GM18907 (cell line): ENCODE measurements around the gene NELFA.
"Not testable (repeated sequence)": the region's sequence is repeated elsewhere in the genome, so short reads cannot be mapped to it uniquely, and the experiment has no call there.

Experiments
- ATAC-seq: cut with Tn5 transposase; IDR thresholded peaks from one replicate; pipeline ENCODE4 v1.9.1; 2021; ENCODE audit warnings: mild to moderate bottlenecking, moderate library complexity; ENCODE audit not compliant: unreplicated experiment

NELFA gene

DNA sequence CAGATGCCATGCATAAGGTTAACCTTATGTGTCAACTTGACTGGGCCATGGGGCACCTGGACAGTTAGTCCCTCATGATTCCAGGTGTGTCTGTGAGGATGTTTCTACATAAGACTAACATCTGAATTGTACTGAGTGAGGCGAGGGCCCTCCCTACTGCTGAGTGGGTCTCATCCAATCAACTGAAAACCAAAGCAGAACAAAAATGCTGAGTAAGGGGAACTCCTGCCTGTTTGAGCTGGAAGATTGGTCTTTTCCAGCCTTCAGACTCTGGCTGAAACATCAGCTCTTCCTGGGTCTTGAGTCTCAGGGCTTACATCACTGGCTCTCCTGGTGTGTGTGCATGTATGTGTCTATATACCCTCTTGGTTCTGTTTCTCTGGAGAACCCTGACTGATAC lies 13.8 kb downstream of the NELFA start:
- ATAC-seq: no peak

DNA sequence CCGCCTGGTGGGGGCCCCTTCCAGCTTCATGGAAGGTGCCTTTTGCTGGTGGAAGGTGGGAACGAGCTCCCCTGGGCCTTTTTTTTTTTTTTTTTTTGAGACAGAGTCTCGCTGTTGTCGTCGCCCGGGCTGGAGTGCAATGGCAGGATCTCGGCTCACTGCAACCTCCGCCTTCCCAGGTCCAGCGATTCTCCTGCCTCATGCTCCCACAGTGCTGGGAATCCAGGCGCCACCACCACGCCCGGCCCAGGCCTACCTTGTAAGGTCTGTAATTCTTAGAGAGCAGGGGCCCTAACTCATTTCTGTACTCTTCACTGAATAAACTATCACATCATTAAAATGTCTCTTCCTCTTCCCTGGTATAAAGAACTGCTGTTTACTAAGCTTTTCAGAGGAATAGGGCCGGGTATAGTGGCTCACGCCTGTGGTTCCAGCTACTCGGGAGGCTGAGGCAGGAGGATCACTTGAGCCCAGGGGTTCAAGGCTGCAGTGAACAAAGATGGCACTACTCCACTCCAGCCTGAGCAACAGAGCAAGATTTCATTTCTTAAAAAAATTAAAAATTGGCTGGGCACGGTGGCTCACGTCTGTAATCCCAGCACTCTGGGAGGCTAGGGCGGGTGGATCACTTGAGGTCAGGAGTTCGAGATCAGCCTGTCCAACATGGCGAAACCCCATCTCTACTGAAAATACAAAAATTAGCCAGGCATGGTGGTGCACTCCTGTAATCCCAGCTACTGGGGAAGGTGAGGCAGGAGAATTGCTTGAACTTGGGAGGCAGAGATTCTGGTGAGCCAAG lies 14.9 kb downstream of the NELFA start:
- ATAC-seq: not testable (repeated sequence)

DNA sequence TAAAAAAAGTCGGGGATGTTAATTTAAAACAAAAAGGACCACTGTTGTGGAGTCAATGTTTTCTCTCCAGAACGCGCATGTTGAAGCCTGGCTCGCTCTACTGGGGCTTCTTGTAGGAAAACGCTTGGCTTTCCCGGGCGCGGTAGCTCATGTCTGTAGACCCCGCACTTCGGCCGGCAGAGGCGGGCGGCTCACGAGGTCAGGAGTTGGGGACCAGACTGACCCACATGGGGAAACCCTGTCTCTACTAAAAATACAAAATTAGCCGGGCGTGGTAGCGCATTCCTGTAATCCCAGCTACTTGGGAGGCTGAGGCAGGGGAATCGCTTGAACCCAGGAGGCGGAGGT lies 15.6 kb downstream of the NELFA start:
- ATAC-seq: no peak

DNA sequence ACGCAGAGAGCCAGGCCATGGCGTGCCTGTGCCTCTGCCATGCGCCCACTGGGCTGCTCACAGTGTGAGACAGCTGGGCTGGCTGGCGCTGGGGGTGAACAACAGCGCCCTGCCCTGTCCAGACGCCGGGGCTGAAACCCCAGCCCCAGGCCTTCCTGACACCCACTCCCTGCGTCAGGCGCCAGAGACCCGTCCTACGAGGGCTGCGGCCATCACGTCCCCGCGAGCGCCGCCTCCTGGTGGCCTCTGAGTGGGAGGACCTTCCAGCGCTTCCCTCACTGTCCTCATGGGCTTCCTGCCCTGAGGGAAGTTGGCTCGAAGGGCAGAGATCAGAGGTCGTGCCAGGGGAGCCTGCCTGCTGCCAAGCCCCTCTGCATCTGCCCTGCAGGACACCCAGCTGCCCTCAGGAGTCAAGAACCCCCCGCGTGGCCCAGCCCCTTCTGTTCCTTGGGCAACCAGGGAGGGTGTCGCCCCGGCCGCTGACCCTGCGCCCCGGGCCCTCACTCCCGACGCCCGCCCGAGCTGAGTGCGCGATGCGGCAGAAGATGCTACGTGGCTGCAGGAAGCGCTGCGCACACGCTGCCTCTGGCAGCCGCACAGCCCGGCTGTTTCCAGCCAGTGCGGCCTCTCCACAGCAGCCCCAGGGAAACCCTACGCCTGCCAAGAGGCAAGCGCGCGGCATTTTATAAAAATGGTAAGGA lies 16.2 kb downstream of the NELFA start:
- no peak for ATAC-seq

DNA sequence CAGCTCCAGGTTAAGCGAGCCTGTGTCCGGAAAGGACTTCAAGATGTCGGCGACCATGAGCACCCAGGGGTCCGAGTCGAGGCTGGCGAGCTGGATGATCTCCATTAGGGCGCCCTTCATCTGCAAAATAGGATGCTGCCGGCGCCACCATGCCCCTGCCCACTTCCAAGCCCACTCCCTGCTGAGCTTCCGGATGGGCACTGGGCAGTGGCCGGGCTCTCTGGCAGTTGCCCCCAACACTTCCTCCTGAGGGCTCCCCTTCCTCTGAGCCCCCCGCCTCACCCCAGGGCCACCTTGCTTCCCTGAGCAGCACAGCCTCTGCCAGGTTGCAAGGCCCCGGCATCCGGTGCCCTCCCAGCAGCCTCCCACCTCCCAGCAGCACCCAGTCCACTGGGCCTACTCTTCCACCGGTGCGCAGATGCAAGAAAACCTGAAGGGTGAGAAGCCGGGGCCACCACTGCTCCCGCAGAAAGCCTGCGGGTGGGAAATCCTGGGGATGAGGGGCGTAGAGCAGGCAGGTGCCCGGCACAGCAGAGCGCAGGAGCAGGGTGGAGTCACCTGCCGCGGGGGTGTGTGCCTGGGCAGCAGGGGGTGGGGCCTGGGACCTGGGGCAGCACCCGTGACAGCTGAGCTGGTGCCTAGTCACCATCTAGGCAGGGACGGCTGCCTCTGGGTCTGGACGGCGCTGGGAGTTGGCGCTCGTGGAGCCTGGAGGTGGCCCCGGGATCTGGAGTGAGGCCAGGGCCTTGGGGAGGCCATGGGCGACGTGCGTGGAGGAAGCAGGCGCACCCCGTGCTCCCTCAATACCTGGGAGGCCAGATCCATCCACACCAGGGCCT lies 17.0 kb downstream of the NELFA start:
- no peak for ATAC-seq

DNA sequence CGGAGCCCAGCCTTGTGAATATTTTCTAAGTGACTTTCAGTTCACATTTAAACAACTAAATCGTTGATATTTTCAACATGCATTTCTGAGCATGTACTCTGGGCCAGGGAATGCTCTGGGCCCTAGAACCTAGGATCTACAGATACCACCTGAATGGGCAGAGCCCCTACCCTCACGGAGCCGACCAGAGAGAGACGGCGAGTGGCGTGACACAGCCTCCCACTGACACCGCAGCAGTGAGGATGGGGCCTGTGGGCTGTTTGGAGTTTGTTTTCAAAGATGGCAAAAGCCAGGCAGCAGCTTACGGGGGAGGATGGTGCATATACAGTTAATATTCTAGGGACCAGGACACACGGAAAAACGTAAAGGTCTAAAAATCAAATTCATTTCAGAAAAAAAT lies 17.7 kb downstream of the NELFA start:
- no peak for ATAC-seq

DNA sequence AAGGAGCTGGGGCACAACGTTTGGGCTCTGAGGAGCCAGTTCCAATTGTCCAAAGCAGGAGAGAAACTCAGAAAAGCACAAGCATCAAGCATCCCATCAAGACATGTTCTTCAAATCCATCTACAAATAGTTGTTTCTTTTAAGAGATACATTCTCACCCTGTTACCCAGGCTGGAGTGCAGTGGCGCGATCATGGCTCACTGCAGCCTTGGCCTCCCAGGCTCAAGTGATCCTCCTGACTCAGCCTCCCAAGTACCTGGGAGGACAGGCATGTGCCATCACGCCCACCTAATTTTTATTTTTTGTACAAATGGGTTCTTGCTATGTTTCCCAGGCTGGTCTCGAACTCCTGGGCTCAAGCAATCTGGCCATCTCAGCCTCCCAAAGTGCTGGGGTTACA lies 18.1 kb downstream of the NELFA start:
- no peak for ATAC-seq

DNA sequence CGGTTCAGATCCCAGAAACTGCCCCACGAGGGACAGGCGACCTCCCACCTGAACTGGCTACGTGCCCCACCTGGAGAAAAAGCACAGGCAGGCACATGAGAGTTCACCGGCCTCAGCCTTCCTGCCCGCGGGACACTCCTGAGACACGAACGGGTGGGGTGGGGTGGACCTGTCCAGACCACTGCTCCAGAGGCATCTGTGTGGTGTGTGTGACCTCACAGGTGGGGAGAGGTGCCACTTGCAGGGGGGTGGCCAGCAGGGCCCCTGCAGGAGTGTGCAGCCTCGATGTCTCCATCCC lies 18.5 kb downstream of the NELFA start:
- ATAC-seq: no peak

DNA sequence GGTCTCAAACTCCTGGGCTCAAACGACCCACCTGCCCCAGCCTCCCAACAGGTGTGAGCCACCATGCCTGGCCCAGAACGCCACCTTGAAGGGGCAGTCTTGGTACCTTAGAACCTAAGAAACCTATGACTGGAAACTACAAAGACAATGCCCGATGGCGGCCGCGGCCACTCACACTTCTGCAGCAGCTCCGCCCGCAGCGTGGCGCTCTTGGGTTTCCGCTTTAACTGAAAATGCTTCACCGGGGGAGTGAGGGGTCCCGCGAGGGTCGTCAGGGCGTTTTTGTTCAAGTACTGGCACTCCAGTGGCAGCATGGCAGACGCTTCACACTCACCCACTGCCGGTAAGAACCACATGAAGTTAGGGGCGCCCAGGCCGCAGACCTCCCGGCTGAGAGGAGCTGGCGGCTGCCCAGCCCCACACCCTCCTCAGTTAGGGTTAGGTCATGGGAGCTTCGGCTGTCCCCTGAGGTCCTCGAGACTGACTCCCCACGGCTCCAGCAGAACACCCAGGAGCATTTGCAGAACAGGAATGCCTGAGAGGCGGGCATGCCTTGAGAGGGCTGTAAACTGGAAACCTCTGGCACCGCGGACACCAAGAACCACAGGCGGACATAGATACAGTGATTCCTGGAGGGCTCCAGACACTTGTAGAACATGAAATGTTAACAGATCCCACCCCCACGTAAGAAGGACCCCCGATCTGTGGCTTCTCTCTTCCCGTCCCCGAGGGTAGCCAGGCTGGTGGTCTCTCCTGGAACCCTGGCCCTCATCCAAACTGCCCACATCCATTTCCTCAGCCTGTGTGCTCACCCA lies 19.0 kb downstream of the NELFA start:
- ATAC-seq: no peak

DNA sequence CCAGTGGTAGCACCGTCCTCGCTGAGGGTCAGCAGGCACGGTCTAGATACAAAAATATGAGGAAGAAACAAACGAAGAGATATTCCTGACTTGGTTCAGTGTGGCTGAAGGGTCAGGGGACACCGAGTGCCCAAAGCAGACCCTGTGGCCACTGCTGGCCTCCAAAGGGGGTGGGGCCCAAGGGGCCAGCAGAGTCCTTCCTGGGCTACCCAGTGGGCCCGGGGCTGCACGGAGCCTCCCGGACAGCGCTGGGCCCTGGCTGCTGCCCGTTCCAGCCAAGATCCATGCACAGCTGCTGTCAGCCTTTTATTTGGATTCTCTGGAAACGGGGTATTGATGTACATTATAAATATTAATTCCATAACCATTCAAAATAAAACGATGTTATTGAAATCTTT lies 20.4 kb downstream of the NELFA start:
- no peak for ATAC-seq

DNA sequence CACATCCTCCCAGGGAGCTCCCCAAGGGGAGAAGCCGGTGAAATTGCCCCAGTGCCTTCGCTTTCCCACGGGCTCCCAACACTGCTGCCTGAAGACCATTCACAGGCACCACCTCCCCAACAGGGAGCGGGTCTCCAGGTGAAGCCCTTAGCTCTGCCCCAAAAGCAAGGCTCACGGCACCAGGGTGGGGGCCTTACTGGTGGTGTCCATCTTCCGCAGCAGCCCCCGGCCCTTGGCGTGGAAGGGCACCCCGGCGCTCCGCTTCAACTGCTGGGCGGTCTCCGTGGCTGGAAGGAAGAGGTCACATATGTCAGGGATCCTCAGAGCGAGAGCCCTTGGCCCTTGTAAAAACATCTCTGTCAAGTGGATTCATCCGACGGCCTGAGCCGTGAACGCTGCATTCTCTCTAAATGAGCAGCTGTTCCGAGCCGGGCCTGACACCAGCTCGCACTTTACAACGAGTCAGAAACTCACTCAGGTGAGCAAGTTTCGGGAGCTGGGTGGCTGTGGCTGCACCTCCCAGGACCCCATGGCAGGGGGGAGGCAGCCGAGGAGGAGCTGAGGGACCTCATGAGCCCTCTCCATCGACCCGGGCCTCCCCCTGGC lies 20.9 kb downstream of the NELFA start:
- no peak for ATAC-seq

DNA sequence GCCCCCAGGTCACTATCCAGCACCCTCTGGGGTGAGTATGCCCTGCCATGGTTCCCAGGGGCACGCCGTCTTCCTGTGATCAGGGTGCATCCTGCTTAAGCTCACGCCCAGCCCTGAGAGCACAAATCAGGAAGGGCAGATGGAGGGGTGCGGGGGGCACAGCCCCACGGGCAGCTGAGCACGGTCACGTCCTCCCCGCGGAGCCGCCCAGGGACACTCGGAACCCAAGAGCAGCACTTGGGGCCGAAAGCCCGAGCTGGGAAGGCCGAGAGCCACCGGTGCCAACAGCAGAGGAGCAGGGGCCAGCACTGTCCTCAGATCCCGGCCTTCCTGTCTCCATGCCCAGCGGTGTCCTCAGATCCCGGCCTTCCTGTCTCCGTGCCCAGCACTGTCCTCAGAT lies 21.5 kb downstream of the NELFA start:
- ATAC-seq: no peak

DNA sequence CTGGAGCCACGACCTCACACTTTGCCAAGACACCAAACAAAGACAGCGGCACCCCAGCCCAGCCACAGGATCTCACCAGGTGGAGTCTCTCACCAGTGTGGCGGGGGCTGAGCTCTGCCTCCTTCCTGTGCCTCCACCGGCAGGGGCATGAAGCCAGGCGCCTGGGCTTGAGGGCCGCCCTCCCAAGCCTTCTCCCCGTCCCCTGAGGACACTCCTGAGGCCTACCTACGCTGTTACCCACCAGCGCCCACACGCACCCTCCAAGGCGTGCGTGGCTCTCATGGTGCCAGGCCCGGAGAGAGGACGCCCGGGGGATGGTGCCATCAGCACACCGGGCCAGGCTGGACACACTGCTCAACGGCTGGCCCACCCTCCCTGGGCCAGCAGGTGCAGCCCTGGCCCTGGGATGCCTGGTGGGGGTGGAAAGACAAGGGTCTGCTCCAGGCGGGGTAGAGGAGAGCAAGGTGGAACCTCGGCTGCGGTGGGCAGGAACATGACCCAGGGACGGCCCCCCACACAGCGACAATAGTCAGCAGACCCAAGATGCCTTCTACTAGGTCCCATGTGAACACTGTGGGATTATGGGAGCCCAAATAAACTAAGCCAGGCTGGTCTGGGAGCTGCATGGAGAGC lies 22.1 kb downstream of the NELFA start:
- no peak for ATAC-seq

DNA sequence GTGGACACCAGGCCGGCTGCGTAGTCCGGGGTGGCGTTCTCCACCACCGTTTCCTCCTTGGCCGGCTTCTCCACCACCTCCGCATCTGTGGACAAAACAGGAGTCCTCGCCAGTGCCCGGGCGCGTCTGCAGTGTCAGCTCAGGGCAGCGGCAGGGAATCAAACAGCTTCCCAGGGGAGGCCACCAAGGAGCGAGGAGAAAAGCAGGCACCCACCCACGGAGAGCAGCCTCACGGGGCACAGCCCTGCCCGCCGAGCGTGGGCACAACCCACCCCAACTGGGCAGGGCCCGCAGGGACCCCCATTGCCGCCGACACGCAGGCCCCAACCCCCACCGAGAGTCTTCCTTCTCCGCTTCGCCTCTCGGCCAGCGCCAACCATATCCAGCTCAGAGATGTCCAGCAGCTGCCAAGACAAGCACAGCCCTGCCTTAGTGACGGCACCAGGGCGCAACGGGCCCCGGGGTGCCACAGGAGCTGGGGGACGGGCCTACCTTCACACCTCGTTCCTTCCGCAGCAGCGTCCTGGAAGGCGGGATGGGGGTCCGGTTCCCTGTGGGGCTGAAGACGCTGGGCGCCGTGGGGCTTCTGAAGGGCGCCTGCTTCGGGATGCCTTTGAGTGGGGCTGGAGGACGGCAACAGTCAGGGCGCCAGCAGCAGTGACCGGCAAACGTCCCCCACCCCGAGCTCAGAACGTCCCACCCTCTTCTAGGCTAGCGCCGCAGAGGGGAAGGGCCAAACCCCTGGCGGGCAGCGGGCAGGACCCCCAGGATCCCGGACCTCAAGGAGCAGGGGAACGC lies 22.8 kb downstream of the NELFA start:
- ATAC-seq: no peak

DNA sequence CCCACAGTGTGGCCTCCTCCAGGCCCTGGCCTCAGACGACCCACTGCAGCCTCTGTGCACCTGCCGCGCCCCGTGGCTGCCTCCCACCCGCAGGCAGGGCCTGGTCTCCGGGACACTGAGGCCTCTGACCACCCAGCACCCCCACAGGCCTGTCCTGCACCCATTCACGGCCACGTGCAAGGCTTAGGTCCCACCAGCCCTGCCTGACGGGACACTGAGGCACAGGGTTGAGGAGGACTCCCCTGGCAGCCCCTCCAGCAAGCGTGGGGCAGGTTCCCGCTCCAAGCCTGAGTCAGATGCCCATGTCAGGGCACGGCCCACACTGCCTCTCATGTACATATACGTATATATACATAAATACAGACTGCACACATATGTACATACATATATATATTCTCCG lies 23.5 kb downstream of the NELFA start:
- no peak for ATAC-seq

DNA sequence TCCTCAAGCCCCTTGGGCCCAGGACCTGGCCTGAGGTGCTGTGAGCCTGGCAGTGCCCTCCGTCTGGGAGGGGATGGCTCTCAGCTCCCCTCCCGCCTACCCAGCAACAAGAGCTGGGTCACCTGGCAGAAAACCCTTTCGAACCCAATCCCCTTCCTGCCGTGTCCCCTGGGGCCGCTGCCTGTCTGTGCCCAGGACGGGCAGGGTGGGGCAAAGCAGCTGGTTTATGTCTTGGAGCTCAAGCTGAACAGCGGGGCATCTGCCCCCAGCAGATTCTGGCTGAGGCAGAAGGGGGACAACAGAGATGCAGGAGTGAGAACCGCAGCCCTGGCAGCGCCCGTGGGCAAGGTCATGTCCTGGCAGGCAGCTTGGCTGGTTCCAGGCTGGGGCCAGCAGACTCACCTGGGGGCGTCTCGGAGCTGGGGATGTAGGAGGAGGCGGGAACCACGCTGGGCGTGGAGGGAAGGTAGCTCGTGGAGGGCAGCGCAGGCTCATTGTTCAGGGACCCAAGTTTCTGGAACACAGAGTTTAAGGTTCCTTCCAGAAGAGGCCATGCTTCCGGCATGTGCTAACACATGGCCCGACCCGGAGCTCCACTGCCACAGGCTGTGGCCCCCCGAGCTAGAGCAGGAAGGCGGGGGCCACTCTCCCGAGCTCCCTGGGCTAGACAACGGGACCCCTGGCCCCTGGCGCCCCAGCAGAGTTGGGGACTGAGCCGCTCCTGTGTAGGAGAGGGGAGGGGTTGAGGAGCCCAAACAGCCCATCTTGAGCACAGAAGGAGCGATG lies 24.2 kb downstream of the NELFA start:
- ATAC-seq: no peak

DNA sequence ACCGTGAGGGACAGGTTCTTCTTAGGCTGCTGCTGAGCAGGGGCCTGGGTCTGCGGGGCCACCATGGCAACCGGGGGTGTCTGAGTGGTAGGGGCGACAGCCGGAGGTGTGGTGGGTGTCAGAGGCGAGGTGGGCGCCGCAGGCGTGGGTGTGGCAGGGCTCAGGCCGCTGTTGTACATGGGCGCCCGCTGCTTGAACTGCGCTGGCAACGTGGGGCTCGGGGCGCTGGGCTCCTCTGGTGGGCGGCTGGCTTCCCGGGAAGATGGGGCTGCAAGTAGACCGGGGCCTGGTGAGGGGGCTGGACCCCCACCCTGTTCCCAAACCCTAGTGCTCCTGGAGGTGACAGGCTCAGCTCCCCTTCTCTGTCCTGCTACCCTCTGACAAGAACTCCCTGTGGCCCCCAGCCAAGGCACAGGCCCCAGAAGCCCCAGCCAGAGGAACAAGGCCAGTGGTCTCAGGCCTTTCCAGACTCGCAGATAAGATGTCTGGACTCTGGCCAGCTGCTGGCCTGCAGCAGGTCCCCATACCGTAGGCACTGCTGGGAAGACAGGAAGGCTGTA lies 24.8 kb downstream of the NELFA start:
- ATAC-seq: no peak

DNA sequence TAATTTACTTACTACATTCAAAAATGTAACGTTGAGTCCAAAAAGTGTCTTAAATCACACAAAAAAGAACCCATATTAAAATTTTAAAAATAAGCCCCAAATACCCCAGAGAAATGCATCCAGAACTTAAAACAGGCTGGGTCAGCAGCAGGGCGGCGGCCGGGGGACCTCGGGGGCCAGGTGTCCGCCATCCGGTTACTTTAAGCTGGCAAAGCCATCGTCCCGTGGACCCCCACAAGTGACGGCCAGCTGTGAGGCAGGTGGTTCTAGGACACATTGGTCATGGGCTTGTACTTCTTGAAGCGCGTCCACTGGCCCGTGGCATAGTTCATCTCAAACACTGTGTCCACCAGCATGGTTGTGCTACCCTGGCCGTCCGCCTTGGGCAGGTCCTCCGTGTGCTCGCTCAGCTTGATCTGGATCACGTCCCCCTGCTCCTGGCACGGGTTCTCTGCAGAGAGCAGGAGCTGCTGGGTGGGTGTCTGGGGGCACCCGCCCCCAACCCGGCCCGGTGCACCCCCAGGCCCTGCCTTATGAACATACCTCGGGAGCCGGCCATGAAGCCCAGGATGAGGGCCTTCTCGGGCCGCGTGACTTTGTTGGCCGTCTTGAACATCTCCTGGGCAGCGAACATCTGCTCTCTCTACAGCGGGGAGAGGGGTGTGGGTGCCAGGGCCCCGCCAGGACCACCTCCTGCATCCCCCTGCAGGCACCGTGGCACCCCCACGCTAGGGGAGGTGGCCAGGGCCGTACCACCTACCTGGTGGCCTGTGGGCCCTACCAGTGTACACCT lies 25.5 kb downstream of the NELFA start:
- no peak for ATAC-seq
